GM06990 (cell line): ENCODE measurements around the gene BCOR.

Experiments used
- DNase-seq: peaks from one replicate; pipeline ENCODE4 v3.0.0-alpha.2; 2011; ENCODE audit not compliant: insufficient read length; ENCODE audit errors: extremely low read depth
- H3K27me3 ChIP-seq: replicated peaks from 2 replicates; pipeline ENCODE4 v1.6.0; 2011; ENCODE audit warnings: low read length; ENCODE audit not compliant: control insufficient read depth, insufficient read depth
- H3K36me3 ChIP-seq: 2 replicates; pipeline ENCODE4 v1.5.1; 2011; ENCODE audit warnings: low read length; ENCODE audit not compliant: control insufficient read depth, insufficient read depth
- H3K4me3 ChIP-seq: replicated peaks from 2 replicates; pipeline ENCODE4 v1.5.1; 2011; ENCODE audit warnings: low read depth, mild to moderate bottlenecking, control low read depth, low read length
- CTCF ChIP-seq: IDR thresholded peaks from 2 replicates; pipeline ENCODE4 v1.5.1; 2011; ENCODE audit warnings: low read length, control low read depth, mild to moderate bottlenecking, inconsistent platforms; ENCODE audit not compliant: insufficient read depth, poor library complexity, severe bottlenecking

The BCOR gene

GRCh38 chrX:40132751-40133150 is 35.0 kb upstream of the BCOR start:
- Histone ChIP-seq H3K36me3 (no peaks in the 10 kb centered on the region), H3K4me3 (no peak overlapping the region), H3K27me3 (no peaks in the 10 kb centered on the region)
- TF ChIP-seq CTCF = no peak
- no peak for DNase-seq

GRCh38 chrX:40131654-40132337 is 34.0 kb upstream of the BCOR start:
- DNase-seq = no peak
- TF ChIP-seq CTCF = no peak
- Histone ChIP-seq H3K36me3 (no peaks in the 10 kb centered on the region), H3K27me3 (no peaks in the 10 kb centered on the region), H3K4me3 (no peak overlapping the region)

GRCh38 chrX:40130207-40130606 is 32.4 kb upstream of the BCOR start:
- TF ChIP-seq CTCF = no peak
- Histone ChIP-seq H3K36me3 (no peaks in the 10 kb centered on the region), H3K4me3 (no peak overlapping the region), H3K27me3 (no peaks in the 10 kb centered on the region)
- DNase-seq = no peak

GRCh38 chrX:40127052-40127451 is 29.3 kb upstream of the BCOR start:
- Histone ChIP-seq H3K36me3 (no peaks in the 10 kb centered on the region), H3K27me3 (no peaks in the 10 kb centered on the region), H3K4me3 (no peak overlapping the region)
- DNase-seq = no peak
- no peak for TF ChIP-seq CTCF

GRCh38 chrX:40122487-40122886 is 24.7 kb upstream of the BCOR start:
- H3K36me3 ChIP-seq = no peaks in the 10 kb centered on the region
- no peaks in the 10 kb centered on the region for H3K27me3 ChIP-seq
- H3K4me3 ChIP-seq = no peak overlapping the region
- TF ChIP-seq CTCF = no peak
- DNase-seq = no peak

GRCh38 chrX:40121618-40122017 is 23.9 kb upstream of the BCOR start:
- H3K27me3 ChIP-seq = no peaks in the 10 kb centered on the region
- no peaks in the 10 kb centered on the region for H3K36me3 ChIP-seq
- no peak for DNase-seq
- no peak overlapping the region for H3K4me3 ChIP-seq
- no peak for TF ChIP-seq CTCF
